G401 (cell line): ENCODE data around the gene KCNK6. TPM values are rescaled to one million over a fixed set of nuclear protein-coding genes. Genes with fewer than 3 reads are reported as not detected.

ENCODE experiments used
- DNase-seq: peaks from one replicate; pipeline ENCODE4 v3.0.0-alpha.2; 2015; ENCODE audit warnings: low spot score
- in situ Hi-C: cut with HindIII; loops from 2 replicates; pipeline ENCODE4 v1.10.0; 2016; ENCODE audit warnings: low sequenced_read_pairs, mixed read lengths
- total RNA-seq: library from RNA; depleted of rRNA; stranded (reverse); fragments of >200 nt; shearing (Covaris generic); gene quantifications from 2 replicates; pipeline ENCODE4 v1.2.3, GENCODE V29; 2014; rRNA removed

KCNK6 gene
- total RNA-seq, 1 experiment from 2014 or later = 1.4 TPM

- in situ Hi-C loops = no loop called here
- no peak for DNase-seq
These were observed 61.5 kb downstream of the KCNK6 start for GRCh38 chr19:38381138-38381537.

Other genes with a start within 250 kb of the KCNK6 start
- gene DPF1, start 95.6 kb upstream of the KCNK6 start, total RNA-seq = 1.9 and 7.0 TPM in 2 replicates
- gene PPP1R14A, start 63.5 kb upstream of the KCNK6 start, total RNA-seq = 31.7 and 68.9 TPM in 2 replicates
- 240 and 383 TPM in 2 replicates for gene SPINT2, start 55.3 kb upstream of the KCNK6 start, total RNA-seq
- gene C19orf33, start 15.6 kb upstream of the KCNK6 start, total RNA-seq = not detected in 2 replicates
- gene YIF1B, start 3.9 kb upstream of the KCNK6 start, total RNA-seq = 114 TPM in 2 replicates
- 0.88 and 6.9 TPM in 2 replicates for gene CATSPERG, start 16.0 kb downstream of the KCNK6 start, total RNA-seq
- 518 and 528 TPM in 2 replicates for gene PSMD8, start 54.7 kb downstream of the KCNK6 start, total RNA-seq
- gene GGN, start 68.2 kb downstream of the KCNK6 start, total RNA-seq = 0.78 TPM in 1 of 2 replicates, not detected in the other
- 2.0 and 6.8 TPM in 2 replicates for gene SPRED3, start 68.9 kb downstream of the KCNK6 start, total RNA-seq
- gene FAM98C, start 83.2 kb downstream of the KCNK6 start, total RNA-seq = 15.9 and 23.5 TPM in 2 replicates
- not detected in 2 replicates for gene RASGRP4, start 106.4 kb downstream of the KCNK6 start, total RNA-seq
- gene RYR1, start 113.8 kb downstream of the KCNK6 start, total RNA-seq = 0.27 and 0.31 TPM in 2 replicates